GM23338 (cell line): ENCODE data around the gene RASA3. TPM values are rescaled to one million over a fixed set of nuclear protein-coding genes. Genes with fewer than 3 reads are reported as not detected.

Experiments used
- ATAC-seq: fragments of 200-7000 bp; cut with Tn5 transposase; 3 replicates; pipeline ENCODE4 v1.9.1; 2020
- DNase-seq: peaks from one replicate; pipeline ENCODE4 v3.0.0-alpha.2; 2015; ENCODE audit warnings: low spot score
- H2AFZ ChIP-seq: fragments of 200-600 bp; sonication (generic); 2 replicates; pipeline ENCODE4 v1.8.0; 2016; ENCODE audit warnings: antibody characterized with exemption, mild to moderate bottlenecking, moderate library complexity
- H3F3A ChIP-seq: fragments of 200-600 bp; sonication (generic); replicated peaks from 2 replicates; pipeline ENCODE4 v1.8.0; 2017; ENCODE audit warnings: antibody characterized with exemption, mixed run types, low read depth
- H3K27ac ChIP-seq: fragments of 200-600 bp; sonication (generic); 2 replicates; pipeline ENCODE4 v1.6.1; 2016; ENCODE audit warnings: low read depth
- H3K27me3 ChIP-seq: fragments of 200-600 bp; sonication (generic); 2 replicates; pipeline ENCODE4 v1.8.0; 2016; ENCODE audit warnings: mild to moderate bottlenecking, mixed run types, moderate library complexity; ENCODE audit not compliant: insufficient read depth
- H3K36me3 ChIP-seq: fragments of 200-600 bp; sonication (generic); 2 replicates; pipeline ENCODE4 v1.8.0; 2016; ENCODE audit warnings: mild to moderate bottlenecking; ENCODE audit not compliant: insufficient read depth
- H3K4me1 ChIP-seq: fragments of 200-600 bp; sonication (generic); 2 replicates; pipeline ENCODE4 v1.8.0; 2016; ENCODE audit warnings: mild to moderate bottlenecking, moderate library complexity; ENCODE audit not compliant: insufficient read depth
- H3K4me2 ChIP-seq: fragments of 200-600 bp; sonication (generic); 2 replicates; pipeline ENCODE4 v1.7.1; 2017; ENCODE audit warnings: mixed run types
- H3K4me3 ChIP-seq: fragments of 200-600 bp; sonication (generic); 2 replicates; pipeline ENCODE4 v1.6.1; 2016; ENCODE audit warnings: mixed run types
- H3K79me2 ChIP-seq: fragments of 200-600 bp; sonication (generic); replicated peaks from 2 replicates; pipeline ENCODE4 v1.8.0; 2017; ENCODE audit warnings: mild to moderate bottlenecking; ENCODE audit not compliant: insufficient read depth
- H3K9me2 ChIP-seq: fragments of 200-600 bp; sonication (generic); 2 replicates; pipeline ENCODE4 v1.8.0; 2017; ENCODE audit not compliant: insufficient read depth
- H4K20me1 ChIP-seq: fragments of 200-600 bp; sonication (generic); replicated peaks from 2 replicates; pipeline ENCODE4 v1.8.0; 2017; ENCODE audit warnings: mild to moderate bottlenecking; ENCODE audit not compliant: insufficient read depth
- H3K27ac Mint-ChIP-seq: 2 replicates; pipeline ENCODE4 v1.8.0; 2020; ENCODE audit warnings: inconsistent platforms, mild to moderate bottlenecking, moderate library complexity, mixed read lengths
- H3K27me3 Mint-ChIP-seq: 3 replicates; pipeline ENCODE4 v1.8.0; 2022; ENCODE audit warnings: low read depth, mild to moderate bottlenecking, moderate library complexity, mixed read lengths, inconsistent platforms; ENCODE audit not compliant: insufficient read depth, poor library complexity
- H3K36me3 Mint-ChIP-seq: 3 replicates; pipeline ENCODE4 v1.8.0; 2021; ENCODE audit warnings: low read depth, mild to moderate bottlenecking, inconsistent platforms, moderate library complexity, mixed read lengths
- H3K4me1 Mint-ChIP-seq: 3 replicates; pipeline ENCODE4 v1.8.0; 2020; ENCODE audit warnings: mild to moderate bottlenecking, inconsistent platforms, mixed read lengths
- H3K4me3 Mint-ChIP-seq: 3 replicates; pipeline ENCODE4 v1.8.0; 2021; ENCODE audit warnings: moderate library complexity, mild to moderate bottlenecking, inconsistent platforms, mixed read lengths
- H3K9me3 Mint-ChIP-seq: 3 replicates; pipeline ENCODE4 v1.8.0; 2020; ENCODE audit warnings: moderate library complexity, mild to moderate bottlenecking, inconsistent platforms, mixed read lengths
- CREB1 ChIP-seq: fragments of 250-450 bp; sonication (Bioruptor Pico); IDR thresholded peaks from 2 replicates; pipeline ENCODE4 v1.5.0; 2020; ENCODE audit warnings: low read depth, mild to moderate bottlenecking, moderate library complexity
- EZH2 ChIP-seq: fragments of 200-600 bp; sonication (generic); IDR thresholded peaks from one replicate; pipeline ENCODE4 v1.8.0; 2017; ENCODE audit warnings: antibody characterized with exemption, mild to moderate bottlenecking, low read depth; ENCODE audit not compliant: unreplicated experiment
- EZH2phosphoT487 ChIP-seq: fragments of 200-600 bp; sonication (generic); IDR thresholded peaks from one replicate; pipeline ENCODE4 v1.8.1; 2018; ENCODE audit warnings: antibody characterized with exemption; ENCODE audit not compliant: unreplicated experiment
- JUNB ChIP-seq: IDR thresholded peaks from one replicate; pipeline ENCODE4 v1.6.1; 2016; ENCODE audit warnings: antibody characterized with exemption; ENCODE audit not compliant: unreplicated experiment
- NANOG ChIP-seq: IDR thresholded peaks from 2 replicates; pipeline ENCODE4 v1.6.1; 2016; ENCODE audit warnings: antibody characterized with exemption, borderline replicate concordance
- POLR2AphosphoS5 ChIP-seq: IDR thresholded peaks from 2 replicates; pipeline ENCODE4 v1.6.1; 2016; ENCODE audit warnings: antibody characterized with exemption, low read depth
- STAT1 ChIP-seq: IDR thresholded peaks from one replicate; pipeline ENCODE4 v1.6.1; 2016; ENCODE audit warnings: antibody characterized with exemption; ENCODE audit not compliant: unreplicated experiment
- ZNF114 ChIP-seq: fragments of 250-450 bp; sonication (Bioruptor Pico); IDR thresholded peaks from 2 replicates; pipeline ENCODE4 v1.5.0; 2020; ENCODE audit warnings: mild to moderate bottlenecking, moderate library complexity
- ZNF331 ChIP-seq: fragments of 250-450 bp; sonication (Bioruptor Pico); IDR thresholded peaks from 2 replicates; pipeline ENCODE4 v1.5.0; 2020; ENCODE audit warnings: low read depth, mild to moderate bottlenecking, moderate library complexity
- polyA plus RNA-seq: library from polyadenylated mRNA; unstranded; fragments of >200 nt; fragmentation: Nextera tagmentation; extraction: Ambion mirVana; gene quantifications from 2 replicates; pipeline ENCODE4 v1.2.1, GENCODE V29; 2016
- total RNA-seq: library from RNA; depleted of rRNA; stranded (reverse); fragments of >200 nt; shearing (Covaris generic); gene quantifications from 2 replicates; pipeline ENCODE4 v1.2.3, GENCODE V29; 2014
- TF ChIP-seq, protein P1 (sequence below): fragments of 250-450 bp; sonication (Bioruptor Pico); IDR thresholded peaks from 2 replicates; pipeline ENCODE4 v1.5.0; 2020; ENCODE audit warnings: mild to moderate bottlenecking, moderate library complexity
- TF ChIP-seq, protein P2 (sequence below), 2 experiments: fragments of 200-600 bp in 1 of 2; sonication (generic) in 1 of 2; conservative IDR thresholded peaks; 2 replicates each; pipeline versions ENCODE4 v1.5.1 to v1.6.1; 2016 to 2017; ENCODE audit warnings: antibody characterized with exemption in 2 of 2, low read depth in 2 of 2, mild to moderate bottlenecking in 2 of 2, moderate library complexity in 1 of 2
- TF ChIP-seq, protein P3 (sequence below): IDR thresholded peaks from one replicate; pipeline ENCODE4 v1.6.1; 2018; ENCODE audit warnings: antibody characterized with exemption; ENCODE audit not compliant: unreplicated experiment
- TF ChIP-seq, protein P4 (sequence below): IDR thresholded peaks from 2 replicates; pipeline ENCODE4 v1.6.1; 2016; ENCODE audit warnings: antibody characterized with exemption

The RASA3 gene
- total and polyA plus RNA-seq, 2 experiments from 2014 or later = 11.2 to 20.7 TPM

DNA sequence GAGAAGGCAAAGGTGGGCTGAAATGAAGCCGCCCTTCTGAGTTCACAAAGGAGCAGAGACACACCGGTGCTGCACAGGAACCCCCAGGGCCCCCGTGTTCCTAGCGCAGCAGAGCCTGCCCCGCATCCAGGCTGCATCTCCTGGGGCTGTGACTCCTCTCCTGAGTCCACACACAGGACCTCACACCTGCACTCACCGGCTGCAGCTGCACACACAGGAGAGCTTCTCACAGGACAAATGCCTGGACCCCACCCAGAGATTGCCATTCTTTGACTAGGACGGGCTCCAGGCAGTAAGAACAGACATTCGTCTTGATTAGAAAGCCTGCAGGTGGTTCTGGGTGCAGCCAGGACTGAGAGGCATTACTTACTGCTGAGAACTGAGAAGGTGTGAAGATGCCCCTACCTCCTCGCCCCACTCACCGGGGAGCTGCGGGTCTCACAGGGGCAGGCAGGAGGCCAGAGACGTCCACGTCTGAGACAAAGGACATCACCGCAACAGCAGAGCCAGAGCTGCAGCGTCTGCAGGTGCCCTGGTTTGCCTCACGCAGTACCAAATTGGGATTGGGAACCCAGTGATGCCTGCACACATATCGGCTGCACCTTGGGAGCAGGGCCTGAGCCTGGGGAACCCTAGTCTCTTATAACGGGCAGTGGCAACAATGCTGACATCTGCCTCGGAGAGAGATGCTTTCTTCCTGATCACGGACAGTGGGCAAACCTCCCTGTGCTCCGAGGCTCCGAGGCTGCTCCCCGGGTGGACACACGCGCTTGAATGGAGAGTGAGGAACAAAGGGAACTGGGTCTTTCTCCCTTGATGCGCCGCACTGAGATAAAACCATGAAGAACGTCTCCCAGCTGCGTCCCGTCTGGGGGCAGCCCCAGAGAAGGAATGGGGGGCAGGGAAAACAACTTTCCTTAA, 50.4 kb downstream of the RASA3 start:
- Mint-ChIP-seq H3K36me3 (peaks cover 15% of the 10 kb centered on the region), H3K4me1 (peaks cover 4% of the 10 kb centered on the region; the same call in 2 of the 3 replicates), H3K4me3 (no peak overlapping the region), H3K9me3 (peaks cover 10% of the 10 kb centered on the region; the same call in 1 of the 3 replicates), H3K27me3 (peaks cover 14% of the 10 kb centered on the region), H3K27ac (no peak overlapping the region)
- Histone ChIP-seq H3K79me2 (peaks cover 37% of the 10 kb centered on the region), H2AFZ (no peak overlapping the region), H3K27ac (no peak overlapping the region), H3F3A (no peaks in the 10 kb centered on the region), H3K4me1 (no peaks in the 10 kb centered on the region), H3K4me2 (no peak overlapping the region), H3K9me2 (no peaks in the 10 kb centered on the region), H3K36me3 (no peaks in the 10 kb centered on the region), H3K4me3 (no peak overlapping the region), H3K27me3 (no peaks in the 10 kb centered on the region), H4K20me1 (0 out of 2 replicates have a peak, but pooled peaks cover 3% of the 10 kb centered on the region)
- TF ChIP-seq POLR2AphosphoS5 (no peak), CREB1 (CRISPR knock-in tag) (no peak), EZH2phosphoT487 (no peak), NANOG (no peak), JUNB (no peak), STAT1 (no peak), ZNF331 (CRISPR knock-in tag) (no peak), EZH2 (no peak), ZNF114 (no peak)
- TF ChIP-seq, protein P1, sequence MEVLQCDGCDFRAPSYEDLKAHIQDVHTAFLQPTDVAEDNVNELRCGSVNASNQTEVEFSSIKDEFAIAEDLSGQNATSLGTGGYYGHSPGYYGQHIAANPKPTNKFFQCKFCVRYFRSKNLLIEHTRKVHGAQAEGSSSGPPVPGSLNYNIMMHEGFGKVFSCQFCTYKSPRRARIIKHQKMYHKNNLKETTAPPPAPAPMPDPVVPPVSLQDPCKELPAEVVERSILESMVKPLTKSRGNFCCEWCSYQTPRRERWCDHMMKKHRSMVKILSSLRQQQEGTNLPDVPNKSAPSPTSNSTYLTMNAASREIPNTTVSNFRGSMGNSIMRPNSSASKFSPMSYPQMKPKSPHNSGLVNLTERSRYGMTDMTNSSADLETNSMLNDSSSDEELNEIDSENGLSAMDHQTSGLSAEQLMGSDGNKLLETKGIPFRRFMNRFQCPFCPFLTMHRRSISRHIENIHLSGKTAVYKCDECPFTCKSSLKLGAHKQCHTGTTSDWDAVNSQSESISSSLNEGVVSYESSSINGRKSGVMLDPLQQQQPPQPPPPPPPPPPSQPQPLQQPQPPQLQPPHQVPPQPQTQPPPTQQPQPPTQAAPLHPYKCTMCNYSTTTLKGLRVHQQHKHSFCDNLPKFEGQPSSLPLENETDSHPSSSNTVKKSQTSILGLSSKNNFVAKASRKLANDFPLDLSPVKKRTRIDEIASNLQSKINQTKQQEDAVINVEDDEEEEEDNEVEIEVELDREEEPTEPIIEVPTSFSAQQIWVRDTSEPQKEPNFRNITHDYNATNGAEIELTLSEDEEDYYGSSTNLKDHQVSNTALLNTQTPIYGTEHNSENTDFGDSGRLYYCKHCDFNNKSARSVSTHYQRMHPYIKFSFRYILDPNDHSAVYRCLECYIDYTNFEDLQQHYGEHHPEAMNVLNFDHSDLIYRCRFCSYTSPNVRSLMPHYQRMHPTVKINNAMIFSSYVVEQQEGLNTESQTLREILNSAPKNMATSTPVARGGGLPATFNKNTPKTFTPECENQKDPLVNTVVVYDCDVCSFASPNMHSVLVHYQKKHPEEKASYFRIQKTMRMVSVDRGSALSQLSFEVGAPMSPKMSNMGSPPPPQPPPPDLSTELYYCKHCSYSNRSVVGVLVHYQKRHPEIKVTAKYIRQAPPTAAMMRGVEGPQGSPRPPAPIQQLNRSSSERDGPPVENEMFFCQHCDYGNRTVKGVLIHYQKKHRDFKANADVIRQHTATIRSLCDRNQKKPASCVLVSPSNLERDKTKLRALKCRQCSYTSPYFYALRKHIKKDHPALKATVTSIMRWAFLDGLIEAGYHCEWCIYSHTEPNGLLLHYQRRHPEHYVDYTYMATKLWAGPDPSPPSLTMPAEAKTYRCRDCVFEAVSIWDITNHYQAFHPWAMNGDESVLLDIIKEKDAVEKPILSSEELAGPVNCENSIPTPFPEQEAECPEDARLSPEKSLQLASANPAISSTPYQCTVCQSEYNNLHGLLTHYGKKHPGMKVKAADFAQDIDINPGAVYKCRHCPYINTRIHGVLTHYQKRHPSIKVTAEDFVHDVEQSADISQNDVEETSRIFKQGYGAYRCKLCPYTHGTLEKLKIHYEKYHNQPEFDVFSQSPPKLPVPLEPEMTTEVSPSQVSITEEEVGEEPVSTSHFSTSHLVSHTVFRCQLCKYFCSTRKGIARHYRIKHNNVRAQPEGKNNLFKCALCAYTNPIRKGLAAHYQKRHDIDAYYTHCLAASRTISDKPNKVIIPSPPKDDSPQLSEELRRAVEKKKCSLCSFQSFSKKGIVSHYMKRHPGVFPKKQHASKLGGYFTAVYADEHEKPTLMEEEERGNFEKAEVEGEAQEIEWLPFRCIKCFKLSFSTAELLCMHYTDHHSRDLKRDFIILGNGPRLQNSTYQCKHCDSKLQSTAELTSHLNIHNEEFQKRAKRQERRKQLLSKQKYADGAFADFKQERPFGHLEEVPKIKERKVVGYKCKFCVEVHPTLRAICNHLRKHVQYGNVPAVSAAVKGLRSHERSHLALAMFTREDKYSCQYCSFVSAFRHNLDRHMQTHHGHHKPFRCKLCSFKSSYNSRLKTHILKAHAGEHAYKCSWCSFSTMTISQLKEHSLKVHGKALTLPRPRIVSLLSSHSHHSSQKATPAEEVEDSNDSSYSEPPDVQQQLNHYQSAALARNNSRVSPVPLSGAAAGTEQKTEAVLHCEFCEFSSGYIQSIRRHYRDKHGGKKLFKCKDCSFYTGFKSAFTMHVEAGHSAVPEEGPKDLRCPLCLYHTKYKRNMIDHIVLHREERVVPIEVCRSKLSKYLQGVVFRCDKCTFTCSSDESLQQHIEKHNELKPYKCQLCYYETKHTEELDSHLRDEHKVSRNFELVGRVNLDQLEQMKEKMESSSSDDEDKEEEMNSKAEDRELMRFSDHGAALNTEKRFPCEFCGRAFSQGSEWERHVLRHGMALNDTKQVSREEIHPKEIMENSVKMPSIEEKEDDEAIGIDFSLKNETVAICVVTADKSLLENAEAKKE (CRISPR knock-in tag) = no peak
- TF ChIP-seq, protein P2, sequence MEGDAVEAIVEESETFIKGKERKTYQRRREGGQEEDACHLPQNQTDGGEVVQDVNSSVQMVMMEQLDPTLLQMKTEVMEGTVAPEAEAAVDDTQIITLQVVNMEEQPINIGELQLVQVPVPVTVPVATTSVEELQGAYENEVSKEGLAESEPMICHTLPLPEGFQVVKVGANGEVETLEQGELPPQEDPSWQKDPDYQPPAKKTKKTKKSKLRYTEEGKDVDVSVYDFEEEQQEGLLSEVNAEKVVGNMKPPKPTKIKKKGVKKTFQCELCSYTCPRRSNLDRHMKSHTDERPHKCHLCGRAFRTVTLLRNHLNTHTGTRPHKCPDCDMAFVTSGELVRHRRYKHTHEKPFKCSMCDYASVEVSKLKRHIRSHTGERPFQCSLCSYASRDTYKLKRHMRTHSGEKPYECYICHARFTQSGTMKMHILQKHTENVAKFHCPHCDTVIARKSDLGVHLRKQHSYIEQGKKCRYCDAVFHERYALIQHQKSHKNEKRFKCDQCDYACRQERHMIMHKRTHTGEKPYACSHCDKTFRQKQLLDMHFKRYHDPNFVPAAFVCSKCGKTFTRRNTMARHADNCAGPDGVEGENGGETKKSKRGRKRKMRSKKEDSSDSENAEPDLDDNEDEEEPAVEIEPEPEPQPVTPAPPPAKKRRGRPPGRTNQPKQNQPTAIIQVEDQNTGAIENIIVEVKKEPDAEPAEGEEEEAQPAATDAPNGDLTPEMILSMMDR (conservative IDR thresholded peaks at IDR 0.05; ENCODE audit: low read depth in 2 of 2) = no peak
- TF ChIP-seq, protein P3, sequence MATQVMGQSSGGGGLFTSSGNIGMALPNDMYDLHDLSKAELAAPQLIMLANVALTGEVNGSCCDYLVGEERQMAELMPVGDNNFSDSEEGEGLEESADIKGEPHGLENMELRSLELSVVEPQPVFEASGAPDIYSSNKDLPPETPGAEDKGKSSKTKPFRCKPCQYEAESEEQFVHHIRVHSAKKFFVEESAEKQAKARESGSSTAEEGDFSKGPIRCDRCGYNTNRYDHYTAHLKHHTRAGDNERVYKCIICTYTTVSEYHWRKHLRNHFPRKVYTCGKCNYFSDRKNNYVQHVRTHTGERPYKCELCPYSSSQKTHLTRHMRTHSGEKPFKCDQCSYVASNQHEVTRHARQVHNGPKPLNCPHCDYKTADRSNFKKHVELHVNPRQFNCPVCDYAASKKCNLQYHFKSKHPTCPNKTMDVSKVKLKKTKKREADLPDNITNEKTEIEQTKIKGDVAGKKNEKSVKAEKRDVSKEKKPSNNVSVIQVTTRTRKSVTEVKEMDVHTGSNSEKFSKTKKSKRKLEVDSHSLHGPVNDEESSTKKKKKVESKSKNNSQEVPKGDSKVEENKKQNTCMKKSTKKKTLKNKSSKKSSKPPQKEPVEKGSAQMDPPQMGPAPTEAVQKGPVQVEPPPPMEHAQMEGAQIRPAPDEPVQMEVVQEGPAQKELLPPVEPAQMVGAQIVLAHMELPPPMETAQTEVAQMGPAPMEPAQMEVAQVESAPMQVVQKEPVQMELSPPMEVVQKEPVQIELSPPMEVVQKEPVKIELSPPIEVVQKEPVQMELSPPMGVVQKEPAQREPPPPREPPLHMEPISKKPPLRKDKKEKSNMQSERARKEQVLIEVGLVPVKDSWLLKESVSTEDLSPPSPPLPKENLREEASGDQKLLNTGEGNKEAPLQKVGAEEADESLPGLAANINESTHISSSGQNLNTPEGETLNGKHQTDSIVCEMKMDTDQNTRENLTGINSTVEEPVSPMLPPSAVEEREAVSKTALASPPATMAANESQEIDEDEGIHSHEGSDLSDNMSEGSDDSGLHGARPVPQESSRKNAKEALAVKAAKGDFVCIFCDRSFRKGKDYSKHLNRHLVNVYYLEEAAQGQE = no peak
- TF ChIP-seq, protein P4, sequence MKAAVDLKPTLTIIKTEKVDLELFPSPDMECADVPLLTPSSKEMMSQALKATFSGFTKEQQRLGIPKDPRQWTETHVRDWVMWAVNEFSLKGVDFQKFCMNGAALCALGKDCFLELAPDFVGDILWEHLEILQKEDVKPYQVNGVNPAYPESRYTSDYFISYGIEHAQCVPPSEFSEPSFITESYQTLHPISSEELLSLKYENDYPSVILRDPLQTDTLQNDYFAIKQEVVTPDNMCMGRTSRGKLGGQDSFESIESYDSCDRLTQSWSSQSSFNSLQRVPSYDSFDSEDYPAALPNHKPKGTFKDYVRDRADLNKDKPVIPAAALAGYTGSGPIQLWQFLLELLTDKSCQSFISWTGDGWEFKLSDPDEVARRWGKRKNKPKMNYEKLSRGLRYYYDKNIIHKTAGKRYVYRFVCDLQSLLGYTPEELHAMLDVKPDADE = no peak
- no peak for ATAC-seq
- no peak for DNase-seq
